GM19438 (cell line): ENCODE measurements around the gene TRIO.

Experiments used
- ATAC-seq: cut with Tn5 transposase; IDR thresholded peaks from one replicate; pipeline ENCODE4 v1.9.1; 2021; ENCODE audit warnings: low read depth; ENCODE audit not compliant: unreplicated experiment

The TRIO gene

GRCh38 chr5:14465116-14465515 is 322.0 kb downstream of the TRIO start:
- no peak for ATAC-seq

DNA sequence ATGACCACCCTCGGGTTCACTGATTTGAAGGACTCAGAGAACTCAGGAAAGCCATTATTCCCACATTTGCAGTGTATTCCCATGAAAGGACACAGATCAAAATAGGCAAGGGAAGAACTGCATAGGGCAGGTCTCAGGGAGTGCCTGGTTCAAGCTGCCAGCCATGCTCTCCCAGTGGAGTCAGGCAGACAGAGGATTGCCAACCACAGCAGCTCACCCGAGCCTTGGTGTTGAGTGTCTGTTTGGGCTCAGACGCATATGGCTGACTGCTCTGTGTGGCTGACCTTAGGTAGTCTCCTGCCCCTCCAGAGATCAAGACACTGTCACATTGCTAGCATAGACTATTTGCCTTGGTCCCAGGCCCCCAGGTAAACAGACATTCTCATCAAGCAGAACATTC is 322.6 kb downstream of the TRIO start:
- ATAC-seq, result no peak

- no peak for ATAC-seq
Observed at GRCh38 chr5:14467251-14467650, 324.1 kb downstream of the TRIO start.

DNA sequence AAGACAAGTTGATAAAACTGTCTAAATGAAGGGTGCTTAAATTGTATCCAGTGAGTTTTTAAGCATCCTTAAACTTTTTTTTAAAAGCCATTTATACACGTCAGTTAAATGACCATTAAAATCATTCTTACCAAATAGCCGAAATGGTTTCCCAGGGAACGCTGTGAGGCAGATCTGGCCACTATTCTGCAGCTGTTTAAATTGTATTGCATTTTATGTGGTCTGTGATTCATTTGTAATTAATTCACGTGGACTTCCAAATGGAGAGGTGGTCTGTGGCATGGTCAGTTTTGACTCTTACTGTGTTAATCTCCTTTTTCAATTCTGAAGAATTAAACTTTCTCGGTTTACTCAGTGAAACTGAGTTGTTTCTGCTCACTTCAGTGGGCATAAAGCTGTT is 324.7 kb downstream of the TRIO start:
- no peak for ATAC-seq

GRCh38 chr5:14469551-14470377 is 326.6 kb downstream of the TRIO start:
- ATAC-seq, result no peak

DNA sequence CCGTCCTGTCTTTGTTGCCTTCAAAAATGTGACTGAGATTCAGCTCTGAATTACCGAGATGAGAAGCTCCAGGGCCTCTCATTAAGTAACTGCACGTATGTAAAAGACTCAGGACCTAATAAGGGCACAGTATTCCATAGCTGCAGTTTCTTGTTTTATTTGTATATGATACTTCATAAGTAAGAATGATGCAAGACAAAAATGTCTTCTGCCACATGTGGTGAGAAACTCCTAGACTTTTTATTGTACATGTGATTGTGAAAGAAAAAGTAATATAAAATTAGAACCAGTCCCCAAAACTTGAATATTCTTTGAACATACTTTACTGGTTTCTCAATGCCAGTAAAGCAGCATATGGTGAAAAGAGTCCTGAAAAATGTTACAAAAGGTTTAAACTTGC is 328.4 kb downstream of the TRIO start:
- ATAC-seq, result no peak

- no peak for ATAC-seq
Observed at GRCh38 chr5:14472986-14473567, 329.9 kb downstream of the TRIO start.

GRCh38 chr5:14475045-14475444 is 331.9 kb downstream of the TRIO start:
- ATAC-seq, result no peak

DNA sequence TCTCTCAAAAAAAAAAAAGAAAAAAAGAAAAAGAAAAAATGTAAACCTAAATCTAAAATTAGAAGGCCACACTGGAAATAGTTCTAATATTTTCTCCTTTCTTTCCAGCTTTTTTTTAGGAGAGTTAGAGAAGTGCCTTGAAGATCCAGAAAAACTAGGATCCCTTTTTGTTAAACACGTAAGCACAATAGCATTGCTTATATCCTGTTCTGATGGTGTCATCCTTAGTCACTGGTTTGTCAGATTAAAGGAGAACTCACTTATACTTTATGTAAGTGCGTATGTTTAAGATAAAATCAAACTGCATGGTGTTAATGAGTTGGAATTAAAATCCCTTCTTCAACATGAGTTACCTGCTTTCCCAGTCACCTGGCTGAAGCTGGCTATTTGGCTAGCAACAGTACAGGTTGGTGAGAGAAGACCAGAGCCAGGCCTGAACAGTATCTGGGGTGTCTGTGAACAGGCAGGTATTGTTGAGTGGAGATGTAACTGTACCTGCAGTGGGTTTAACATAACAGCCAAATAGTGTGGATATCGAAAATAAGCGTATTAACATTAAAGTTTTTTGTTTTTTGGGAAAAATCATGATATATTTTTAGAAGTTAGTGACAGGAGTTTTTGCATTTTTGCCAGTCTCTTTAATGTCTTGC is 333.8 kb downstream of the TRIO start:
- ATAC-seq, result no peak

- no peak for ATAC-seq
Observed at GRCh38 chr5:14479143-14479696, 336.1 kb downstream of the TRIO start.

DNA sequence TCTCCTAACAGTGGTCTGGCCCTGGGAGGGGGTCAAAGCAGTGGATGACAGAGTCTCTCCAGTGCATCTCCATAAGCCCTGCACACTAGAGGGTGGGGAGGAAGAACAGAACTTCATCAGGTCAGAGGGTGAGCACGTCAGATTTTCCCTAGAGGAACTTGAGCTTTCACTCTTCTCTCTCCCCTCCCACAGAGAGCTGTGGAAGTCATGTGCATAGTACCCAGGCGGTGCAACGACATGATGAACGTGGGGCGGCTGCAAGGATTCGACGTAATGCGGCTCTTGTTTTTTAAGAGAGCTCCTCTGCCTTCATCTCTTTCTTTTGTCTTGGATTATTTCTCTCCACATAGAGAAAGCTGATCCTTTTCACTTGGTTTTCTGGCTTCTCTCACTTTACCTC is 338.2 kb downstream of the TRIO start:
- ATAC-seq, result no peak

- ATAC-seq, result no peak
Observed at GRCh38 chr5:14482085-14482484, 338.9 kb downstream of the TRIO start.

GRCh38 chr5:14483504-14484157 is 340.5 kb downstream of the TRIO start:
- no peak for ATAC-seq

- no peak for ATAC-seq
Observed at GRCh38 chr5:14486486-14486885, 343.3 kb downstream of the TRIO start.

DNA sequence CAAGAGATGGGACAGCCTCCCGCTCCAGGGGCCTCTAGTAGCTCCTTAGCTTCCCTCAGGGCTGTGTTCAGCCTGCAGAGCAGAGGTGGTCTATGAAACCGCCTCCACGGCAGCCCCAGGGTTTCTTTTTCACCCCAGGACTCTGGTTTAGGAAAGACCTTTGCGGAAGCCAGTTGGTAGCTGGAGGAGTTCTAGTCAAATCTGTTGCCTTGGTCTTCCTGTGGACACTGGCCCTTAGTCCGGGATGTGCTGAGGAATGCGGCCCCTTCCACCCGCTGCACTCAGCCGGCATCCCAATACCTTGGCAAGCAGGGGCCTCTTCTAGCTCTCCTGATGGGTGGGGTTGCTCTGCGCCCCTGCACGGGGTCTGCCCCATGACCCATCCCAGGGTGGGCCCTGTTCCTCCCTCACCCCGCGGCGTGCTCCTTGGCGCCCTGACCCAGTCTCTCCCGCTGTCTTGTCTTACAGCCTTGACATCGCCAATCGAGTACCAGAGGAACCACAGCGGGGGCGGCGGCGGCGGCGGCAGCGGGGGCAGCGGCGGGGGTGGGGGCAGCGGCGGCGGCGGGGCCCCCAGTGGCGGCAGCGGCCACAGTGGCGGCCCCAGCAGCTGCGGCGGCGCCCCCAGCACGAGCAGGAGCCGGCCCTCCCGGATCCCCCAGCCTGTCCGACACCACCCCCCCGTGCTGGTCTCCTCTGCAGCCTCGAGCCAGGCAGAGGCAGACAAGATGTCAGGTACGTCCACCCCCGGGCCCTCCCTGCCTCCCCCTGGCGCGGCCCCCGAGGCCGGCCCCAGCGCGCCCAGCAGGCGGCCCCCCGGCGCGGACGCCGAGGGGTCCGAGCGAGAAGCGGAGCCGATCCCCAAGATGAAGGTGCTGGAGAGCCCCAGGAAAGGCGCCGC is 344.1 kb downstream of the TRIO start:
- no peak for ATAC-seq

DNA sequence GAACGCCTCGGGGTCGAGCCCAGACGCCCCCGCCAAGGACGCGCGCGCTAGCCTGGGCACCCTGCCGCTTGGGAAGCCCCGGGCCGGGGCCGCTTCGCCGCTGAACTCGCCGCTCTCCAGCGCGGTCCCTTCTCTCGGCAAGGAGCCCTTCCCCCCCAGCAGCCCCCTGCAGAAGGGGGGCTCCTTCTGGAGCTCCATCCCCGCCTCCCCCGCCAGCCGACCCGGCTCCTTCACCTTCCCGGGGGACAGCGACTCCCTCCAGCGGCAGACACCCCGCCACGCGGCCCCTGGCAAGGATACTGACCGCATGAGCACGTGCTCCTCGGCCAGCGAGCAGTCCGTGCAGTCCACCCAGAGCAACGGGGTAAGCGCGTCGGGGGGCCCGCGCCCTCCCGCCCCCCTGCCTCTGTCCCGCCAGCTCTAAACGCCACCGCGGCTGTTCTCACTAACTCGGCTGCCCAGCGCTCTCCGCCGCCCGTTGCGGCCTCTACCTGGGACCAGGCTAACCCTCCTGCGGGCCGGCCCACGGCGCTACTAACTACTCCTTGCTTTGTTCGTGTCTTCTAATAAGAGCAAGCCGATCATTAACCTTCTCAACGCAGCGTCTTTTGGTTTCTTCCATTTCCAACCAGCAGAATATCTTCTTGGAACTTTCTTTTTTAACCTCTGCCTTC is 344.9 kb downstream of the TRIO start:
- ATAC-seq, result no peak

GRCh38 chr5:14488709-14489108 is 345.6 kb downstream of the TRIO start:
- ATAC-seq, result no peak

DNA sequence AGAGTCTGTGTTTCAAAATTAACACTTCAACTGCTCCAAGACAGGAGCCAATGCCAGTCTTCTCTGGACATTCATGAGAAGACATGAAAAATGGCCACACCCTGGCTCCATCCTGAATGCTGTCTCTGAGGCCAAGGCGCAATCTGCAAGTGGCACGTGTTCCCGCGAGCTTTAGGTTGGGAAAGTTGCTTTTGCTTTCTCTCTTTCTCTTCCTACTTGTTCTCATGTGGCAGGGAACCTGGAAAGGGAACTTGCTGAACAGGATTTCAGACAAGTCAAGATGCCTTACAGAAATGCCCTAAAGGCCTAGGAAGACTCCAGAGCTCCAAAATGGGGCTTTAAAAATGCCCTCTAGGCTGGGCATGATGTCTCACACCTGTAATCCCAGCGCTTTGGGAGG is 346.5 kb downstream of the TRIO start:
- ATAC-seq, result no peak

GRCh38 chr5:14490309-14490711 is 347.2 kb downstream of the TRIO start:
- ATAC-seq, result no peak
